Endometrial microvascular endothelial cells (primary cell): ENCODE results near the gene GNAT2. TPM values are rescaled to one million over a fixed set of nuclear protein-coding genes. Genes with fewer than 3 reads are reported as not detected.

Experiments used
- in situ Hi-C: cut with HindIII; loops from 2 replicates; pipeline ENCODE4 v1.10.0; 2017; ENCODE audit warnings: low sequenced_read_pairs, low pct_unique_long_range_greater_than_20kb; ENCODE audit errors: inconsistent ontology term
- total RNA-seq: library from RNA; depleted of rRNA; stranded (reverse); fragments of >200 nt; gene quantifications from one replicate; pipeline ENCODE4 v1.2.3, GENCODE V29; 2015; ENCODE audit errors: inconsistent ontology term

The GNAT2 gene
- total RNA-seq, 1 donor from 2014 or later = not detected

GRCh38 chr1:109579491-109579890 is 39.9 kb downstream of the GNAT2 start:
- in situ Hi-C loops = no loop called here

GRCh38 chr1:109578947-109579443 is 40.4 kb downstream of the GNAT2 start:
- in situ Hi-C loops = no loop called here

- in situ Hi-C loops = no loop called here
These were observed 45.6 kb downstream of the GNAT2 start for GRCh38 chr1:109573785-109574184.

DNA sequence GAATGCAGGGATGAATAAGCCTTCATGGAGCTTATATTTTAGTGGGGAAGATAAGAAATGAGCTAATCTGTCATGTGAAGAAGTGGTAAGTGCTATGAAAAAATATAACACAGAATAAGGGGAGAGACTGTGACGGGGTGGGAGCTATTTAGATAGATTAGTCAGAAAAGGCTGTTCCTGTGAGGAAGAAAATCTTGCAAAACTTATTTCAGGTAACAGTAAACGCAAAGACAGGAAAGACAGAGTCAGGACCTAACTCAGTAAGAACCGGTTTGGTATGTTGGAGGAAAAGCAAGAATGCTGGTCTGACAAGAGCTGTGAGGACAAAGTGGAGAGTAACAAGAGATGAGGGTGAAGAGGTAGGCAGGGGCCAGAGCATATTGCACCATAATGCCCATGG is 49.0 kb downstream of the GNAT2 start:
- in situ Hi-C loops = no loop called here

GRCh38 chr1:109569323-109569722 is 50.1 kb downstream of the GNAT2 start:
- in situ Hi-C loops = no loop called here

- in situ Hi-C loops = no loop called here
These were observed 51.3 kb downstream of the GNAT2 start for GRCh38 chr1:109567877-109568672.

GRCh38 chr1:109566982-109567381 is 52.4 kb downstream of the GNAT2 start:
- in situ Hi-C loops = no loop called here

DNA sequence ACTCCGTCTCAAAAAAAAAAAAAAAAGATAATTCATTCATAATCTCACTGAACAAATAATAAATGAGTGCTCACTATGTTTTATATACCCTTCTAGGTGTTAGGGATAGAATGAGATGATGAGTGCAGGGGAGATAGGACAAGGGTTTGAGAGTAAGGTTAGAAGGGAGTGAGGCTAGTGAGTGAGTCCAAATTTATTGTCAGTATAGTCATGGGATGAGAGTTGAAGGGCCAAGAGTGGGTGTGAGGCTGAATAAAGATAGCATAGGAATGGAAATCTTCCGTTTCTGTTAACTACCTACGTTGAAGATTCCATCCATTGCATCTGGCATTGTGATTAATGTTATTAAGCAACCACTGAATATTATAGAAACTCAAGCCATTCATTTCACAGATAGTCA is 54.2 kb downstream of the GNAT2 start:
- in situ Hi-C loops = no loop called here

- in situ Hi-C loops = no loop called here
These were observed 55.1 kb downstream of the GNAT2 start for GRCh38 chr1:109564194-109564878.

DNA sequence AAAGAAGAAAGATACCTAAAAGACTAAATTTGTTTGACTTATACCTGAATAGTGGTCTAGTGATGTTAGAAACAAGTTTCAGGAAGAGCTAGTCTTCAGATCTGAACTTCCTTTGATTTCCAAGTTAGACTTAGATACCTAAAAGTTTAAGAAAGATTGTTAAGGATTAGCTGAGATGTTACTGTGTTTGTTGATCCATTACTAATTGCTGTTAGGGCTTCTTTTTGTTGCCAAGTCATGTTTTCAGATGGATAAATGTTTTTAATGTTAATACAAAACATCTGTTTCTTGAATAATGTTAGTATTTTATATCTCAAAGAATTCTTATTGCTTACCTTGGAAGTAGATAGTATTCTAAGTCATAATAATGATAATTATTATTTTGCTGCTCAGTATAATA is 59.4 kb downstream of the GNAT2 start:
- in situ Hi-C loops = no loop called here

GRCh38 chr1:109557520-109557919 is 61.9 kb downstream of the GNAT2 start:
- in situ Hi-C loops = no loop called here

DNA sequence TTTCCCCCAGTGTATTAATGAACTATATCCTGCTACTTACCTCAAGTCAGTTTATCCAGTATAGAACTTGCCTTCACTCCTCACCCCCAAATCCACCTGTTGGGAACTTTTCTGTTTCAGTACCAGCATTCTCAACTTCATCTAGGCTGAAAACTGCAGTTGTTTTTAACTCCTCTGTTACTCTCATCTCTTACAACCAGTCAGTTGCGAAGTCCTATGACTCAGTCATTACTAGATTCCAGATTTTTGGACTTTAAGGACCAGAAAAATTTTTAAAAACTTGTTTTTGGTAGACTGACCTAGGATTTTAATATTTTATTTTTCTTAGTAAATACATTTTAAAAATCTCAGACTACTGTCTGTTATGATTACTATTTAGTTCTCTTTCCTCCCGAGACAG is 62.9 kb downstream of the GNAT2 start:
- in situ Hi-C loops = no loop called here

Other genes starting within 250 kb of the GNAT2 start
- gene SORT1, start 221.7 kb downstream of the GNAT2 start, total RNA-seq = 12.4 TPM
- gene PSMA5, start 193.2 kb downstream of the GNAT2 start, total RNA-seq = 67.8 TPM
- 0.37 TPM for gene SYPL2, start 153.1 kb downstream of the GNAT2 start, total RNA-seq
- 3.5 TPM for gene ATXN7L2, start 135.7 kb downstream of the GNAT2 start, total RNA-seq
- gene CYB561D1, start 125.5 kb downstream of the GNAT2 start, total RNA-seq = 1.4 TPM
- gene AMIGO1, start 109.9 kb downstream of the GNAT2 start, total RNA-seq = 0.56 TPM
- not detected for gene GPR61, start 79.7 kb downstream of the GNAT2 start, total RNA-seq
- gene GNAI3, start 71.0 kb downstream of the GNAT2 start, total RNA-seq = 15.3 TPM
- 88.4 TPM for gene AMPD2, start 221 bp upstream of the GNAT2 start, total RNA-seq
- 6.6 TPM for gene GSTM4, start 36.5 kb upstream of the GNAT2 start, total RNA-seq
- 6.3 TPM for gene GSTM2, start 48.4 kb upstream of the GNAT2 start, total RNA-seq
- 19.0 TPM for gene GSTM1, start 68.2 kb upstream of the GNAT2 start, total RNA-seq
- gene GSTM5, start 92.6 kb upstream of the GNAT2 start, total RNA-seq = not detected
- 30.4 TPM for gene GSTM3, start 121.4 kb upstream of the GNAT2 start, total RNA-seq
- not detected for gene EPS8L3, start 144.3 kb upstream of the GNAT2 start, total RNA-seq